Measurements from ENCODE around the gene IRX3.
"Not testable (repeated sequence)": the region's sequence is repeated elsewhere in the genome, so short reads cannot be mapped to it uniquely, and the experiment has no call there.

The IRX3 gene

DNA sequence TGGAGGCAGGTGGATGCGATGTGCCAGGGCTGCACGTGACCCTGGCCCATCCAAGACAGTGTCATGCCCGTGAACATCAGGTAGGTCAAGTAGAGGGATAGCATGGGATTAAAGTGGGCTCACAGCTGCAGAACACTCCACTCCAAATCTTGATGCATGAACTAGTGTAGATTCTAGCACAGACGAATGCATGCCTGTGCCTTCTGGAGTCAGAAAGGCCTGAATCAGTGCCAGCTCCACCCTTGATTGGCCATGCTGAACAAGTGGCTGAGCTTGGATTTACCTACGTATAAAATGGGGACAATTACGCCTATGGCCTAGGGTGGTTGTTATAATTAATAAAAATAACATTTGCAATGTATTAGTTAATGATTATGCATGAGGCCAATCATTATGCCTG is 10.6 kb downstream of the IRX3 start:
- no peak for DNase-seq (ENCODE audit: low spot score)

- no peak for DNase-seq (ENCODE audit: low spot score)
Observed at GRCh38 chr16:54273566-54273965, 13.0 kb downstream of the IRX3 start.

DNA sequence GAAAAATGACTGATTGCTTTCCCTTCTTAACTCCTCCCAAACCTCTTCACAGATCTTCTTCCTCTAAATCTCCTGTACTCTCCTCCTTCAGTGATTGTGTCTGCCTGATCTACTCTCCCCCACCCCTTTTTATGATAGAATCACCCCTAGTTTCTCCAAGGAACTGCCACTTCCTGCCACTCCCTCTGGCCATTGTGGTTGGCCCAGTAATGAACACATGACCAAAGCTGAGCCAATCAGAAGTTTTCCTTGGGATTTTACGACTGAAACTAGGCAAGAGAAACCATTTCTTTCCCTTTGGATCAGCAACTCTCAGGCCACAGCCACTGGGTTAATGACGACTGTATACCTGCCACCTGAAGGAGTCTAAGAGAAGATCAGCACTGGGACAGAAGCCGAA is 15.9 kb downstream of the IRX3 start:
- DNase-seq (ENCODE audit: low spot score): no peak

- no peak for DNase-seq (ENCODE audit: low spot score)
Observed at GRCh38 chr16:54269461-54269860, 17.1 kb downstream of the IRX3 start.

GRCh38 chr16:54268766-54269165 is 17.8 kb downstream of the IRX3 start:
- DNase-seq (ENCODE audit: low spot score): no peak

GRCh38 chr16:54268340-54268739 is 18.2 kb downstream of the IRX3 start:
- DNase-seq (ENCODE audit: low spot score): no peak

GRCh38 chr16:54266363-54266955 is 20.1 kb downstream of the IRX3 start:
- no peak for DNase-seq (ENCODE audit: low spot score)

DNA sequence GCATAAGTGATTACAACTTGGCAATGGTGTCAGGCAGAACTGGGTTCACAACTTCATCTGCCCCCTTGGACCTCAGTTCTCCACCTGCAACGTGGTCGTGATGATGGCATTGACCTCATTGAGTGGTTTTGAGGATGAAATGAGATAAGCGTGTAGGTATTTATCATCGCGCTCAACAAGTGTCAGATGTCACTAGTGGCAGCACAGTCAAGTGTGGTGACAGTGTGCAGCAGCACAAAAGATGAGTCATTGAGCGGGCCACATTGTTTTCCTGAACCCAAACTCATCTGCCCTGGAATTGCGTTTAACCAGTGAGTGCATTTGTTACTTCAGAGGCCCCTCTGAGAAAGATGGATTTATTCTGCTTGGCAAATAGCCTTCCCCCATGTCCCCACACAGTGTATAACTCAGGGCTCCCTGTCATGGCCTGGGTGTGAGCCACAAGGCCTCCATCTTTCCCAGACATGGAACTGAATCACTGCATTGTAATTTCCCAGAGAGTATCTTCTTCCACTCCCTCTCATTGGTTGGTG is 20.9 kb downstream of the IRX3 start:
- peak; percentile 44 for DNase-seq (ENCODE audit: low spot score)

DNA sequence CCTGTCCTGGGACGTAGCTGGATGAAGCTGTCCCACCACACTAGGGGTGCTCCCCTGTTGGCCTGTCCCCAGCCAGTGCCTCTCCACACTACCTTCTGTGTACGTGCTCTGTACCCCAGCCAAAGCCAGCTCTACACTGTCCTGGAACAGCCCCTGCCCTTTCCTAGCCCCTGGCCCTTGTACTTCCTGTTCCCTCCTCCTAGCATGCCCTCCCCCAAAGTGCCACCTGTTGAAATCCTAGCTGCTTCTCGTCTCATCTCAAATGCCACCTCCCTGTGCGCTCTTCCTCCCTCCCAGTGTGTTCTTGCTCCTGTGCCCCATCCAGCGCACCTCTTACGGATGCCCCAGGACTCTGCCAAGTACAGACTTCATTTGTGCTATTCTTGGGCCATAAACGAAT is 33.5 kb downstream of the IRX3 start:
- DNase-seq (ENCODE audit: low spot score): no peak

DNA sequence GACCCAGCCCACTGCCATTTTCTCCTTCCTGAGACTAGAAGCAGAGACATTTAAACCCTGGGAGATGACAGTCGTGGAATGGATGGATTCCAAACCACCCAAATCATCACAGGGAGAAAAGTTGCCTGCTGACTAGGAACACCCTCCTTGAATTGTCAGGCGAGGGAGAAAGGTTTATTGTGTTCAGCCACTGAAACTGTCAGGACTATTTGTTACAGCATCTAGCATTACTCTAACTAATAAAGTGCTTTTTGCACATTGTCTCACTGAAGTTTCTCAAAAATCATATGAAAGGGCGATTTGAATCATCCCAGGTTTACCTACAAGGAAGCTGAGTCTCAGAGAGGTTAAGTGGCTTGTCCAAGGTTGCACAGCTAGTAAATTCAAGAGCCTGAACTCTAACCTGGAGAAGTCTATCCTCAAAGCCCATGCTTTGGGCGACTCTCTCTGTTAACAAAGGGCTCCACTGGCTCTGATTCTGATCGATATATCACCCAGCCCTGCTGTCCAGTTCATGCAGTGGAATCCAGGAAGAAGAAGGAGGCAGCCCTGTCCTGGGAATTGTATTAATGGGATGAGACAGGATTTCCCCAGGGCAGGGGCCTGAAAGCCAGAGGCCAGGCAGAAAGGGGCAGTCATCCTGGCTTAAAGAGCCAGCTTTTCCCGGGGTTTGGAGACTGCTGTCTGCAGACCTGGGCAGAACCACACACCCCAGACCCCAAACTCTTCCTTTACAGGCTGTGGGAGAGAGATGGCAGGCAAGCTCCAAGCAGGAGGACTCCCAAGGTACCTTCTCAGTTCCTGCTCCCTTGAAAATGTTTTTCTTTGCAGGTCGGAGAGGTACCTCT is 37.5 kb downstream of the IRX3 start:
- DNase-seq (ENCODE audit: low spot score): no peak

- not testable (repeated sequence) for DNase-seq (ENCODE audit: low spot score)
Observed at GRCh38 chr16:54247705-54248104, 38.9 kb downstream of the IRX3 start.

DNA sequence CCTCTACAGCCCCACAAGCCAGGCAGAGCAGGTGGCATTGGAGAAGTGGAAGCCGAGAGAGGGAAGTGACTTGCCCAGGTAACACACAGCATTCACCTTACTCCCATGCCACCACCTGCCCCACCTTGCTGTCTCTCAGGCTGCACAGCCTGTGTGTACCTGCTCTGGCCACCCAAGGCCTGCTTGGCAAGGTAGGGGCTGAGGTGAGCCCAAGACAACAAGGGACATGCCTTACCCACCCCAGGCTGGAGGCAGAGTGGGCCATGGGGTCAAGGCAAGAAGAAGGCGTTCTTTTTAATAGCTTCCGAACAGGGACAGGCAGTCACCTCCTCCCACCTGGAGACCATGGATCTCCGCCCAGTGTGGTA is 40.1 kb downstream of the IRX3 start:
- DNase-seq (ENCODE audit: low spot score): no peak

DNA sequence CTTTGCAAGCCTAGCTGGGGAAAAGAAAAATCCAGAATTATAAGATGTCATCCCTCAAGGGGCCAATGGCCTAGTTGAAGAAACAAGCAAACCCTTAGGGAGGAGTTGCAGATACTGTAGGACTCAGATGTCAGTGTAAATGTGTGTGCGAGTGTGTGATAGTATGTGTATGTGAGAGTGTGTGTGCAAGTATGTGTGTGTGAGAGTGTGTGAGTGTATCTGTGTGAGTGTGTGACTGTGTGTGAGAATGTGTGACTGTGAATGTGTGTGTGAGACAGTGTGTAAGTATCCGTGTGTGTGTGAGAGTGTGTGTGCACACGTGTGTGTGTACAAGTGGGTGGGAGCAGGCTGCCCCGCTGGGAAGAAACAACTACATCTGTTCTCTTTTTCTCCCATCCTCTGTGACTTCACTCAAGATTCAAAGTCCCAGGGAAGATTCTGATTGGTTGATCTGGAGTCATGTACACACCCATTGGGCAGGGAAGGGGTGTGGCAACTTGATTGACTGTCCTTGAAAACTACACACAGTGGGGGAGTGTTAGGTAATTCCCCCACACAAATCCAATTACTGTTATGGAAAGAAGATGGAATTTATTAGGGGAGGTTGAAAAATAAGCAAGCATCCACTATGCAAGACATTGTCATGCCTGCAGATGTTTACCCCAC is 40.7 kb downstream of the IRX3 start:
- no peak for DNase-seq (ENCODE audit: low spot score)

GRCh38 chr16:54244061-54244886 is 42.3 kb downstream of the IRX3 start:
- DNase-seq (ENCODE audit: low spot score): peak; percentile 7

GRCh38 chr16:54243202-54243601 is 43.4 kb downstream of the IRX3 start:
- DNase-seq (ENCODE audit: low spot score): no peak

GRCh38 chr16:54242199-54242598 is 44.4 kb downstream of the IRX3 start:
- peak; percentile 33 for DNase-seq (ENCODE audit: low spot score)

DNA sequence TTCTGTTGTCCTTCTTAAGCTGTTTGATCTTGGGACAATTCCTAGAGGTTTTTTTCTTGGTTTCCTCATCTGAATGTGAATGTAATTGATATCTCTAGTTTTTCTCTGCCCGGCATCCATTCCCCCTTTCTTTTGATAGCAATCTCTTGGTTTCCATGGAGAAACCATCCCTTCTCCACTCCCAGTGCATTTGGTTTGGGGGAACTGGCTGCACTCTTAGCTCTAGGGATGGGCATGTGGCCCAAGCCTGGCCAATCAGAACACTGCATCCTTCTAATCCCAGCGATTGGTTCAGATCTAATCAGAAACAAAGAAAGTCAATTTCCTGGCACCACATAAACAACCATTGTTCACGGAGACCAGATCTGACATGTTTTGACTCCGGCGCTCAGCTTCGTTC is 45.1 kb downstream of the IRX3 start:
- DNase-seq (ENCODE audit: low spot score): no peak

DNA sequence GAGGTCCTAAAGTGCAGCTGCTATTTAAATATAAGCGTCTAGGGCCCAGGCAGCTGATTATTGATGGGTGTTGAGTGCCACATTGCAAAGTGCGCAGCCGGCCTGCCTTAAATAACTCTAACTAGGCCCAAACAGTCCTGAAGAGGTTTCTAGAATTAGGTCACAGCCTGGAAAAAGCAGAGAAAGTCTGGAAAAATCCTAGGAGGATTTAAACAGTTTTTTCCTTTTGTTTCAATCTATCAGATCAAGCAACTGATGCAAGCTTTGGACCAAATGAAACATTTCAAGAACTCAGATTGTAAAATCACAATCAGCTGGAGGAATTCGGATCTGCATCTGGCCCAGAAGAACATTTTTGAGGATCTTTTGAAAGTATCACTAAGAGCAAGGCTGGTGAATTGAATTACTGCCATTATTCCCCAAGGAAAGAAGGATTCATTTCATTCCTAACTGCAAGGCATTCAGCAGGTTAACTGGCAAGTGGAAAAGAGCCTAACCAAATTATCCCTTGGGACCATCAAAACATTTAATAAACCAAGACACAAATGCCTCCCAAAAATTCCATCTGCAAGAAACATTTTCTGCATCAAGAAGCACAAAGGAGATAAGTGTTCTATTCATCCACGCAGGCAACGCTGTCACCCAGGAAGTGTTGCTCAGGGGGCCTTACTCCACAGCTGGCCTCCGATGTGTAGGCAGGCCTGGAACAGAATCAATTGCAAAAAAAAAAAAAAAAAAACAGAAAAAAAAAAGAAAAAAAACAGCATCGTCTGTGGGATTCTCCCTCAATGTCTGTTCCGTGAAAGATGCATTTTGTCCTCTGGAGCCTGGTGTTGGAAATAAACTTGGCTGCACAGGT is 46.1 kb downstream of the IRX3 start:
- DNase-seq (ENCODE audit: low spot score): no peak

GRCh38 chr16:54239456-54239855 is 47.1 kb downstream of the IRX3 start:
- DNase-seq (ENCODE audit: low spot score): no peak

GRCh38 chr16:54236773-54237172 is 49.8 kb downstream of the IRX3 start:
- DNase-seq (ENCODE audit: low spot score): no peak

- DNase-seq (ENCODE audit: low spot score): no peak
Observed at GRCh38 chr16:54233615-54234014, 53.0 kb downstream of the IRX3 start.

Data from SW480 (cell line).